Measurements from ENCODE around the gene ZFPM1.

- TF ChIP-seq CTCF (IDR thresholded peaks at IDR 0.05) (no peak), POLR2A (IDR thresholded peaks at IDR 0.05) (no peak)
Observed at GRCh38 chr16:88503771-88504488, 50.9 kb downstream of the ZFPM1 start.
